Forelimb muscle (tissue), 1 donor: ENCODE results near the gene ADNP. TPM values are rescaled to one million over a fixed set of nuclear protein-coding genes. Genes with fewer than 3 reads are reported as not detected.

Source experiments
- DNase-seq: peaks from one replicate; pipeline ENCODE4 v3.0.0-alpha.2; 2013; ENCODE audit warnings: low read depth
- polyA plus RNA-seq: library from polyadenylated mRNA; unstranded; fragments of 120-200 nt; gene quantifications from one replicate; pipeline ENCODE4 v1.2.1, GENCODE V29; 2013; ENCODE audit not compliant: insufficient read length

The ADNP gene
- polyA plus RNA-seq, 1 donor, result 49.9 TPM

- DNase-seq, result no peak
These were observed 1.5 kb upstream of the ADNP start for GRCh38 chr20:50932691-50933280.

- no peak for DNase-seq
These were observed 814 bp upstream of the ADNP start for GRCh38 chr20:50932016-50932485.

GRCh38 chr20:50930976-50931305, 296 bp downstream of the ADNP start:
- no peak for DNase-seq

- no peak for DNase-seq
These were observed 880 bp downstream of the ADNP start for GRCh38 chr20:50930139-50930975.

- DNase-seq, result peak; percentile 61
These were observed 1.7 kb downstream of the ADNP start for GRCh38 chr20:50929299-50930138.

- DNase-seq, result no peak
These were observed 2.8 kb downstream of the ADNP start for GRCh38 chr20:50928469-50928868.

- no peak for DNase-seq
These were observed 4.7 kb downstream of the ADNP start for GRCh38 chr20:50926530-50926929.

- DNase-seq, result no peak
These were observed 6.8 kb downstream of the ADNP start for GRCh38 chr20:50924261-50924920.

- DNase-seq, result no peak
These were observed 9.3 kb downstream of the ADNP start for GRCh38 chr20:50921803-50922501.

GRCh38 chr20:50920997-50921396, 10.2 kb downstream of the ADNP start:
- no peak for DNase-seq

GRCh38 chr20:50919567-50919966, 11.7 kb downstream of the ADNP start:
- DNase-seq, result no peak

GRCh38 chr20:50918403-50918802, 12.8 kb downstream of the ADNP start:
- no peak for DNase-seq

- DNase-seq, result no peak
These were observed 14.3 kb downstream of the ADNP start for GRCh38 chr20:50916934-50917333.

- no peak for DNase-seq
These were observed 15.0 kb downstream of the ADNP start for GRCh38 chr20:50916257-50916656.

- DNase-seq, result no peak
These were observed 15.8 kb downstream of the ADNP start for GRCh38 chr20:50915424-50915823.

GRCh38 chr20:50913690-50914375, 17.4 kb downstream of the ADNP start:
- DNase-seq, result no peak

GRCh38 chr20:50911716-50912115, 19.5 kb downstream of the ADNP start:
- no peak for DNase-seq

GRCh38 chr20:50911030-50911429, 20.2 kb downstream of the ADNP start:
- no peak for DNase-seq

- no peak for DNase-seq
These were observed 21.8 kb downstream of the ADNP start for GRCh38 chr20:50909413-50909812.

- DNase-seq, result no peak
These were observed 27.1 kb downstream of the ADNP start for GRCh38 chr20:50904067-50904570.
